Mesenchymal stem cell (in vitro differentiated cells and primary cell): ENCODE measurements around the gene NPPB.
"Not testable (repeated sequence)": the region's sequence is repeated elsewhere in the genome, so short reads cannot be mapped to it uniquely, and the experiment has no call there.

Experiments
- DNase-seq: peaks from one replicate; pipeline ENCODE4 v3.0.0-alpha.2; 2013
- H2AFZ ChIP-seq: one replicate; pipeline ENCODE4 v1.6.1; 2013; ENCODE audit warnings: low read depth, mild to moderate bottlenecking, control low read depth, inconsistent platforms, low read length, moderate library complexity
- H2AK5ac ChIP-seq: 2 replicates; pipeline ENCODE4 v1.6.1; 2013; ENCODE audit warnings: low read length, moderate library complexity, mild to moderate bottlenecking, inconsistent platforms; ENCODE audit not compliant: severe bottlenecking
- H2BK120ac ChIP-seq: one replicate; pipeline ENCODE4 v1.6.1; 2013; ENCODE audit warnings: low read depth, mild to moderate bottlenecking, inconsistent platforms, low read length, moderate library complexity
- H2BK12ac ChIP-seq, 2 experiments: one replicate each; pipeline ENCODE4 v1.6.1; 2013; ENCODE audit warnings: inconsistent platforms in 2 of 2, low read length in 2 of 2, mild to moderate bottlenecking in 2 of 2, moderate library complexity in 2 of 2, control low read depth in 1 of 2
- H2BK15ac ChIP-seq: one replicate; pipeline ENCODE4 v1.6.1; 2013; ENCODE audit warnings: mild to moderate bottlenecking, low read depth, inconsistent platforms; ENCODE audit not compliant: poor library complexity, severe bottlenecking
- H2BK5ac ChIP-seq: 2 replicates; pipeline ENCODE4 v1.6.1; 2013; ENCODE audit warnings: low read depth, mild to moderate bottlenecking, low read length, control low read depth, inconsistent platforms; ENCODE audit not compliant: poor library complexity, severe bottlenecking
- H3K14ac ChIP-seq, 2 experiments: one replicate each; pipeline ENCODE4 v1.6.1; 2013; ENCODE audit warnings: inconsistent platforms in 2 of 2, low read length in 2 of 2, control low read depth in 1 of 2, mild to moderate bottlenecking in 1 of 2, moderate library complexity in 1 of 2
- H3K18ac ChIP-seq, 2 experiments: one replicate each; pipeline ENCODE4 v1.6.1; 2013; ENCODE audit warnings: inconsistent platforms in 2 of 2, low read length in 2 of 2, control low read depth in 1 of 2, low read depth in 1 of 2, mild to moderate bottlenecking in 1 of 2
- H3K23ac ChIP-seq, 2 experiments: one replicate each; pipeline ENCODE4 v1.6.1; 2013; ENCODE audit warnings: inconsistent platforms in 2 of 2, low read length in 2 of 2, mild to moderate bottlenecking in 2 of 2, moderate library complexity in 2 of 2, control low read depth in 1 of 2
- H3K27ac ChIP-seq: 2 replicates; pipeline ENCODE4 v1.5.1; 2013; ENCODE audit warnings: mild to moderate bottlenecking, moderate library complexity, low read length, control low read depth, inconsistent platforms; ENCODE audit not compliant: poor library complexity, severe bottlenecking
- H3K27me3 ChIP-seq, 2 experiments: 2 replicates each; pipeline versions ENCODE4 v1.6.1 to v1.7.0; 2013; ENCODE audit warnings: low read length in 2 of 2, mild to moderate bottlenecking in 2 of 2, moderate library complexity in 2 of 2, control low read depth in 1 of 2, inconsistent platforms in 1 of 2; ENCODE audit not compliant: control insufficient read depth in 1 of 2, insufficient read depth in 1 of 2
- H3K36me3 ChIP-seq, 2 experiments: 2 replicates each; pipeline versions ENCODE4 v1.6.1 to v1.7.0; 2013; ENCODE audit warnings: low read length in 2 of 2, control low read depth in 1 of 2, inconsistent platforms in 1 of 2, low read depth in 1 of 2, mild to moderate bottlenecking in 1 of 2; ENCODE audit not compliant: insufficient read depth in 2 of 2, control insufficient read depth in 1 of 2
- H3K4ac ChIP-seq, 2 experiments: one replicate each; pipeline ENCODE4 v1.6.1; 2013; ENCODE audit warnings: inconsistent platforms in 2 of 2, low read length in 2 of 2, mild to moderate bottlenecking in 2 of 2, moderate library complexity in 2 of 2, control low read depth in 1 of 2, low read depth in 1 of 2
- H3K4me1 ChIP-seq: 2 replicates; pipeline ENCODE4 v1.6.1; 2013; ENCODE audit warnings: low read depth, low read length, control low read depth; ENCODE audit not compliant: control insufficient read depth, insufficient read depth
- H3K4me2 ChIP-seq: 2 replicates; pipeline ENCODE4 v1.6.1; 2013; ENCODE audit warnings: low read length, mild to moderate bottlenecking, inconsistent platforms; ENCODE audit not compliant: poor library complexity, severe bottlenecking
- H3K4me3 ChIP-seq, 2 experiments: 2 replicates each; pipeline versions ENCODE4 v1.5.1 to v1.7.0; 2013; ENCODE audit warnings: low read length in 2 of 2, mild to moderate bottlenecking in 2 of 2, control low read depth in 1 of 2, low read depth in 1 of 2; ENCODE audit not compliant: insufficient read depth in 1 of 2
- H3K79me1 ChIP-seq: replicated peaks from 2 replicates; pipeline ENCODE4 v1.6.1; 2013; ENCODE audit warnings: mild to moderate bottlenecking, control low read depth, low read length, inconsistent platforms; ENCODE audit not compliant: poor library complexity, severe bottlenecking
- H3K9ac ChIP-seq: 2 replicates; pipeline ENCODE4 v1.7.0; 2013; ENCODE audit warnings: mild to moderate bottlenecking, low read length, moderate library complexity
- H3K9me3 ChIP-seq: 2 replicates; pipeline ENCODE4 v1.7.0; 2013; ENCODE audit warnings: mild to moderate bottlenecking, low read length; ENCODE audit not compliant: control insufficient read depth
- H4K8ac ChIP-seq: one replicate; pipeline ENCODE4 v1.6.1; 2013; ENCODE audit warnings: inconsistent platforms, mild to moderate bottlenecking, low read length, moderate library complexity
- H4K91ac ChIP-seq: one replicate; pipeline ENCODE4 v1.6.1; 2013; ENCODE audit warnings: mild to moderate bottlenecking, low read length, inconsistent platforms
- WGBS: methylation state at CpG from one replicate; pipeline ENCODE4 v1.1.7; 2013; ENCODE audit warnings: mixed read lengths; 5-methylcytosine and 5-hydroxymethylcytosine counted together

Gene NPPB

GRCh38 chr1:11898831-11899467, 40.2 kb upstream of the NPPB start:
- no peak overlapping the region for H3K23ac ChIP-seq
- no peak overlapping the region for H2BK15ac ChIP-seq
- no peak overlapping the region for H4K91ac ChIP-seq
- no peak overlapping the region for H3K9ac ChIP-seq
- H3K79me1 ChIP-seq = no peaks in the 10 kb centered on the region
- no peaks in the 10 kb centered on the region for H3K4me1 ChIP-seq
- no peak overlapping the region for H3K14ac ChIP-seq
- H3K4me2 ChIP-seq = no peak overlapping the region
- H4K8ac ChIP-seq = no peak overlapping the region
- no peak overlapping the region for H2AK5ac ChIP-seq
- H3K27me3 ChIP-seq = peaks cover 22 to 47% of the 10 kb centered on the region in 2 experiments
- H2BK12ac ChIP-seq = no peak overlapping the region
- no peak overlapping the region for H3K27ac ChIP-seq
- no peak overlapping the region for H3K4ac ChIP-seq
- H2AFZ ChIP-seq = no peak overlapping the region
- no peak overlapping the region for H3K18ac ChIP-seq
- no peaks in the 10 kb centered on the region for H3K9me3 ChIP-seq
- no peaks in the 10 kb centered on the region for H3K36me3 ChIP-seq
- no peak overlapping the region for H2BK5ac ChIP-seq
- no peak overlapping the region for H3K4me3 ChIP-seq
- WGBS = 30% methylated on average over 26 of the region's 26 CpGs
- no peak overlapping the region for H2BK120ac ChIP-seq
- no peak for DNase-seq

GRCh38 chr1:11898086-11898785, 39.5 kb upstream of the NPPB start:
- no peak overlapping the region for H3K9ac ChIP-seq
- no peaks in the 10 kb centered on the region for H3K9me3 ChIP-seq
- H2BK15ac ChIP-seq = no peak overlapping the region
- H3K4me1 ChIP-seq = no peaks in the 10 kb centered on the region
- H3K23ac ChIP-seq = no peak overlapping the region
- H3K27me3 ChIP-seq = peaks cover 22 to 53% of the 10 kb centered on the region in 2 experiments
- H2BK12ac ChIP-seq = no peak overlapping the region
- H2AK5ac ChIP-seq = no peak overlapping the region
- H4K91ac ChIP-seq = no peak overlapping the region
- DNase-seq = no peak
- no peak overlapping the region for H3K4me2 ChIP-seq
- H2BK5ac ChIP-seq = no peak overlapping the region
- H2BK120ac ChIP-seq = no peak overlapping the region
- H3K4me3 ChIP-seq = no peak overlapping the region
- H3K36me3 ChIP-seq = no peaks in the 10 kb centered on the region
- H2AFZ ChIP-seq = no peak overlapping the region
- WGBS = 56% methylated on average over 36 of the region's 38 CpGs
- H3K18ac ChIP-seq = no peak overlapping the region
- no peak overlapping the region for H4K8ac ChIP-seq
- H3K79me1 ChIP-seq = no peaks in the 10 kb centered on the region
- H3K14ac ChIP-seq = no peak overlapping the region
- H3K4ac ChIP-seq = no peak overlapping the region
- no peak overlapping the region for H3K27ac ChIP-seq

- not testable (repeated sequence) for H2BK12ac ChIP-seq, H3K9ac ChIP-seq, DNase-seq, H4K91ac ChIP-seq, H2AK5ac ChIP-seq, H3K36me3 ChIP-seq, H3K4me3 ChIP-seq, H3K23ac ChIP-seq, H3K9me3 ChIP-seq, H3K4me1 ChIP-seq, H2AFZ ChIP-seq, H3K4me2 ChIP-seq, H3K79me1 ChIP-seq, H3K4ac ChIP-seq, H3K18ac ChIP-seq, H3K14ac ChIP-seq, H2BK120ac ChIP-seq, H4K8ac ChIP-seq, H2BK5ac ChIP-seq, H3K27ac ChIP-seq, H2BK15ac ChIP-seq
- WGBS = 91% methylated on average over 1 of the region's 1 CpG
- peaks cover 24 to 66% of the 10 kb centered on the region in 2 experiments for H3K27me3 ChIP-seq
Measured at GRCh38 chr1:11894501-11894900, 35.8 kb upstream of the NPPB start.

GRCh38 chr1:11893907-11894251, 35.1 kb upstream of the NPPB start:
- Histone ChIP-seq H3K14ac (no peak overlapping the region), H2BK5ac (no peak overlapping the region), H2BK12ac (no peak overlapping the region), H3K9me3 (no peaks in the 10 kb centered on the region), H3K4me3 (no peak overlapping the region), H3K9ac (no peak overlapping the region), H2AFZ (no peak overlapping the region), H3K4ac (no peak overlapping the region), H3K27ac (no peak overlapping the region), H3K23ac (no peak overlapping the region), H4K91ac (no peak overlapping the region), H3K79me1 (no peaks in the 10 kb centered on the region), H2AK5ac (no peak overlapping the region), H2BK15ac (no peak overlapping the region), H3K4me2 (no peak overlapping the region), H3K36me3 (no peaks in the 10 kb centered on the region), H3K4me1 (no peaks in the 10 kb centered on the region), H3K27me3 (peaks cover 18 to 63% of the 10 kb centered on the region in 2 experiments), H4K8ac (no peak overlapping the region), H2BK120ac (no peak overlapping the region), H3K18ac (no peak overlapping the region)
- WGBS = 0% methylated on average over 3 of the region's 5 CpGs
- DNase-seq = peak; percentile 34
